Muscle layer of colon (tissue), 2 donors: ENCODE data around the gene ELAVL3.
"Not testable (repeated sequence)": the region's sequence is repeated elsewhere in the genome, so short reads cannot be mapped to it uniquely, and the experiment has no call there.

ENCODE experiments used
- H3K27ac ChIP-seq: one replicate; pipeline ENCODE4 v1.7.0; 2013; ENCODE audit warnings: low read depth, mild to moderate bottlenecking, low read length, moderate library complexity
- H3K27me3 ChIP-seq, 2 donors: one replicate each; pipeline ENCODE4 v1.7.0; 2013; ENCODE audit warnings: low read length in 2 of 2, mild to moderate bottlenecking in 2 of 2; ENCODE audit not compliant: insufficient read depth in 2 of 2, control insufficient read depth in 1 of 2
- H3K36me3 ChIP-seq: one replicate; pipeline ENCODE4 v1.7.0; 2013; ENCODE audit warnings: mild to moderate bottlenecking, low read length; ENCODE audit not compliant: insufficient read depth
- H3K4me1 ChIP-seq: one replicate; pipeline ENCODE4 v1.7.0; 2013; ENCODE audit warnings: mild to moderate bottlenecking, low read length; ENCODE audit not compliant: insufficient read depth
- H3K4me3 ChIP-seq, 2 donors: one replicate each; pipeline ENCODE4 v1.7.0; 2013; ENCODE audit warnings: low read length in 2 of 2, low read depth in 1 of 2, mild to moderate bottlenecking in 1 of 2, moderate library complexity in 1 of 2
- H3K9ac ChIP-seq: one replicate; pipeline ENCODE4 v1.7.0; 2013; ENCODE audit warnings: low read length
- H3K9me3 ChIP-seq: one replicate; pipeline ENCODE4 v1.7.0; 2013; ENCODE audit warnings: mild to moderate bottlenecking, low read length
- donor health status: abdominal sarcoma.
- donor health status: Adenocarcinoma of cecum.

The ELAVL3 gene

GRCh38 chr19:11485245-11485837 is 4.5 kb upstream of the ELAVL3 start:
- Histone ChIP-seq H3K9me3 (no peaks in the 10 kb centered on the region), H3K4me1 (peaks cover 11% of the 10 kb centered on the region), H3K27me3 (peaks cover 20 to 55% of the 10 kb centered on the region in 2 donors), H3K4me3 (no peak overlapping the region), H3K36me3 (no peaks in the 10 kb centered on the region), H3K27ac (no peak overlapping the region), H3K9ac (no peak overlapping the region)

- Histone ChIP-seq H3K27ac (no peak overlapping the region), H3K4me1 (peaks cover 11% of the 10 kb centered on the region), H3K27me3 (peaks cover 20 to 70% of the 10 kb centered on the region in 2 donors), H3K4me3 (no peak overlapping the region), H3K36me3 (no peaks in the 10 kb centered on the region), H3K9me3 (no peaks in the 10 kb centered on the region), H3K9ac (no peak overlapping the region)
These were observed 2.7 kb upstream of the ELAVL3 start for GRCh38 chr19:11483366-11484111.

GRCh38 chr19:11482384-11483050 is 1.7 kb upstream of the ELAVL3 start:
- peaks cover 20 to 70% of the 10 kb centered on the region in 2 donors for H3K27me3 ChIP-seq
- H3K4me3 ChIP-seq, result no peak overlapping the region
- no peaks in the 10 kb centered on the region for H3K9me3 ChIP-seq
- peaks cover 11% of the 10 kb centered on the region for H3K4me1 ChIP-seq
- no peak overlapping the region for H3K27ac ChIP-seq
- no peak overlapping the region for H3K9ac ChIP-seq
- no peaks in the 10 kb centered on the region for H3K36me3 ChIP-seq

GRCh38 chr19:11481534-11482383 is 913 bp upstream of the ELAVL3 start:
- H3K27me3 ChIP-seq, result peaks cover 20 to 70% of the 10 kb centered on the region in 2 donors
- no peak overlapping the region for H3K4me3 ChIP-seq
- no peak overlapping the region for H3K9ac ChIP-seq
- no peaks in the 10 kb centered on the region for H3K9me3 ChIP-seq
- peaks cover 11% of the 10 kb centered on the region for H3K4me1 ChIP-seq
- no peaks in the 10 kb centered on the region for H3K36me3 ChIP-seq
- no peak overlapping the region for H3K27ac ChIP-seq

DNA sequence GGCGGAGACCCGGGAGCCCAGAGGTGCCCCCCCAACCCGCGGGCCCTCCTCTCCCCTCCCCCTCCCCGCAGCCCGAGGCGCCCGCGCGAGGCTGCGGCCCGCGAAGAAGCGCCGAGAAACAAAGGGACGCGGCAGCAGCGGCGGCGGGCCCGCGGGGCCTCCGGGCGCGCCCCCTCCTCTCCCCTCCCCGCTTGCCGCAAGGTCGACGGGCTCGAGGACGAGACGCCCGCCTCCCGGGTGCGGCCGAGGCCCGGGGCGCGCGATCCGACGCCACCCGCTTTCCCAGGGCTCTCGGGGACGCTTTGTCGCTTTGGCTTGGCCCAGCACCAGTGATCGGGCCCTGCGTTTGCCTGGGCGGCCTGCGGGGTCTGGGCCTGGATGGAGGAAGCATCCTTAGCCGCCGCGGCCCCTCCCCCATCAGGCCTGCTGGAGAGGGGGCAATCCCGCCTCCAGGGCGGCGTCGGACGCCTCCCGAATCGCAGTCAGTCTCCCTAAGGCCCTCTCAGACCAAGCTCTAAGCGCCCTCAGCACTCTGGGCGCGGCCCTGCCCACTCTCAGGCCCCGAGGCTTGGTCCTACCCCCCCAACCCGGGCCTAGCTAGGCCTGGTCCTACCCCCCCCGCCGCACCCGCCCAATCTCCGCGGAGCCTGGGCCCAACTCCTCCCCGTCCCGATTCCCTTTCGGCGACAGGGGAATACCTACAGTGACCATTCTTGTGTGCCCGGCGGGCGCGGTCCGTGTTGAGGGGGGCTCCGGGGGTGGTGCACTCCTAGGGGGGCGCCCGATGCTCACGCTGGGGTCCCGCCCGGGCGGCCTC is 740 bp downstream of the ELAVL3 start:
- Histone ChIP-seq H3K4me1 (peaks cover 11% of the 10 kb centered on the region), H3K27me3 (peaks cover 20 to 59% of the 10 kb centered on the region in 2 donors), H3K9me3 (no peaks in the 10 kb centered on the region), H3K36me3 (no peaks in the 10 kb centered on the region), H3K9ac (no peak overlapping the region), H3K27ac (no peak overlapping the region), H3K4me3 (no peak overlapping the region)

DNA sequence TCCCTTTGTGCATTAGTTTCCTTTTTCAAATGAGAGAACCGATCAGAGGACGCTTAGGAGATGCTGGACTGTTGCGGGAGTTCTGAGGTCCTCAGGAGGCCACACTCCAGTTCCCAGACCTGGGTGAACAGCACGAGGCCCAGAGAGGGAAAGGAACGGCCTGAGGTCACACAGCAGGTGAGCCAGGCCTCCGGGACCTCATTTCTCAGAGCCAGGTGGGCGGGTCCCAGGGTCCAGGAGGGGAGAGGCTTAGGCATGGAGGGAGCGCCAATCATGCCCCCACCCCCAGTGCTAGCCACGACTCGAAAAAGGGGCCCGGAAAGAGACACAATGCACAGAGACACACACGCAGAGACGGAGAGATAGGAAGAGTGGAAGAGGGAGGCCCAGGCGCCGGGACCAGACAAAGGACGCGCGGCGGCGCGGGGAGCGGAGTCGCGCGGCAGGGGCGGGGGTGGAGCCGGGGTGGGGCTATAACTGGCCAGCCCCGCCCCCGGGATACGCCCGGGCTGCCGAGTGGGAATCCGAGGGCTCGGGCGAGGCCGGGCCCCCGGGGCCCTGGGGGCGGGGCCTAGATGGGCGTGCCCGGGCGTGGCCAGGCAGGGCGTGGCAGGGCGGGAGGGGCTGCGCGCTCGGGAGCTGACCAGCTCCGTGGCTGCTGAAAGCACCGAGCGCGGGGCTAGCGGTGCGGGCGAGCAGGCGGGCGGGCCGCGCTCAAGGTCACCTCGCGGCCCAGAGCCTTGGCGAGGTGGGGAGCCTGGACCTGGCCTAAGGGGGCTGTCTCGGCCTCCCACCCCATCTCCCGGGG is 1.6 kb downstream of the ELAVL3 start:
- H3K27ac ChIP-seq, result no peak overlapping the region
- no peak overlapping the region for H3K4me3 ChIP-seq
- H3K9ac ChIP-seq, result no peak overlapping the region
- H3K4me1 ChIP-seq, result peaks cover 11% of the 10 kb centered on the region
- H3K9me3 ChIP-seq, result no peaks in the 10 kb centered on the region
- H3K27me3 ChIP-seq, result peaks cover 20 to 53% of the 10 kb centered on the region in 2 donors
- no peaks in the 10 kb centered on the region for H3K36me3 ChIP-seq

- Histone ChIP-seq H3K9ac (no peak overlapping the region), H3K27ac (no peak overlapping the region), H3K4me1 (peaks cover 11% of the 10 kb centered on the region), H3K9me3 (no peaks in the 10 kb centered on the region), H3K4me3 (no peak overlapping the region), H3K27me3 (peaks cover 20 to 45% of the 10 kb centered on the region in 2 donors), H3K36me3 (no peaks in the 10 kb centered on the region)
These were observed 2.4 kb downstream of the ELAVL3 start for GRCh38 chr19:11478167-11479089.

DNA sequence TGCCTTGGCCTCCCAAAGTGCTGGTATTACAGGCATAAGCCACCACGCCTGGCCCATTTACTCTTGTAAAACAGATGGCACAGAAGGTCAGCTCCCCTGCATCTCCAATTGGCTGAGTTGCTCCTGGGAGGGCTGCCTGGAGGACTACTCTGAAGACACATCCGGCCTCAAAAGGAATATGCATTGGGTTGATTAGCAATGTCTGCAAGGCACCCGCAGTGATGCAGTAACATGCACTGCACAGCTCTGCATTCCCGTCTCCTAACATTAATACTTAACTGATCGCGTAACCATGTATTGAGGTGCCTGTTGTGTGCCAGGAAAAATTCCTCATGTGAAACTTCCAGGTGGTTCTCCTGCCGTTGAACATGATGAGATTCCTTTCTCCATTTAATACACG is 5.0 kb downstream of the ELAVL3 start:
- Histone ChIP-seq H3K27ac (no peak overlapping the region), H3K36me3 (no peaks in the 10 kb centered on the region), H3K4me3 (no peak overlapping the region), H3K9me3 (no peaks in the 10 kb centered on the region), H3K4me1 (no peaks in the 10 kb centered on the region), H3K27me3 (peaks cover 0 to 19% of the 10 kb centered on the region in 2 donors), H3K9ac (no peak overlapping the region)

DNA sequence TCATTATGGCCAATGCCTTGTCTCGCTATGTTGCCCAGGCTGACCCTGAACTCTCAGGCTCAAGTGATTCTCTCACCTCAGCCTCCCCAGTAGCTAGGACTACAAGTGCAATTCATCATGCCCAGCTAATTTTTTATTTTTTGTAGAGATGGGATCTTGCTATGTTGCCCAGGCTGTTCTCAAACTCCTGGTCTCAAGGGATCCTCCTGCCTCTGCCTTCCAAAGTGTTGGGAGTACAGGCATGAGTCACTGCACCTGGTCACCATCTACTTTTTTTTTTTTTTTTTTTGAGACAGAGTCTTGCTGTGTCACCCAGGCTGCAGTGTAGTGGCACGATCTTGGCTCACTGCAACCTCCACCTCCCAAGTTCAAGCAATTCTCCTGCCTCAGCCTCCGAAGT is 5.5 kb downstream of the ELAVL3 start:
- peaks cover 0 to 15% of the 10 kb centered on the region in 2 donors for H3K27me3 ChIP-seq
- not testable (repeated sequence) for H3K9me3 ChIP-seq, H3K27ac ChIP-seq, H3K36me3 ChIP-seq, H3K4me3 ChIP-seq, H3K9ac ChIP-seq, H3K4me1 ChIP-seq
